Measurements from ENCODE around the gene AKAP6. TPM values are rescaled to one million over a fixed set of nuclear protein-coding genes. Genes with fewer than 3 reads are reported as not detected.

AKAP6 gene
- total and polyA plus RNA-seq, 2 experiments from 2014 or later, result 0.38 to 0.42 TPM

DNA sequence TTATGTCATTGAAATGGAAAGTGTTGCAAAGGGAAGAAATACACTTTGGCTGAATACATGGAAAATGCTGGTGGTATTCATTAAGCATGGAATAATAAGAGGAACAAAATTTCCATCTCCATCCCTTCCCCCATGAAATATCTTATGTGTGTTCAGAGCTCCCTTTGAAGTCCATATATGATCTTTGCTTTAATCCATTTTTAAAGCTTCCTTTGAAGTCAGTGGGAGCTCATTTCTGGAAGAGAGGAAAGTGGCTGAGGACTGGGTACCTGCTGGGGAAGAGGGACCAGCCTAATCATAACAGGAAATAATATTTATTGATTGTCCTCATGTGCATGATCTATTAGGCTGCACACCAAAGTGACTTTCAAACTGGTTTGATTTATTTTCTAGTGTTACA, 49.2 kb downstream of the AKAP6 start (continued):
- TF ChIP-seq, protein P1, sequence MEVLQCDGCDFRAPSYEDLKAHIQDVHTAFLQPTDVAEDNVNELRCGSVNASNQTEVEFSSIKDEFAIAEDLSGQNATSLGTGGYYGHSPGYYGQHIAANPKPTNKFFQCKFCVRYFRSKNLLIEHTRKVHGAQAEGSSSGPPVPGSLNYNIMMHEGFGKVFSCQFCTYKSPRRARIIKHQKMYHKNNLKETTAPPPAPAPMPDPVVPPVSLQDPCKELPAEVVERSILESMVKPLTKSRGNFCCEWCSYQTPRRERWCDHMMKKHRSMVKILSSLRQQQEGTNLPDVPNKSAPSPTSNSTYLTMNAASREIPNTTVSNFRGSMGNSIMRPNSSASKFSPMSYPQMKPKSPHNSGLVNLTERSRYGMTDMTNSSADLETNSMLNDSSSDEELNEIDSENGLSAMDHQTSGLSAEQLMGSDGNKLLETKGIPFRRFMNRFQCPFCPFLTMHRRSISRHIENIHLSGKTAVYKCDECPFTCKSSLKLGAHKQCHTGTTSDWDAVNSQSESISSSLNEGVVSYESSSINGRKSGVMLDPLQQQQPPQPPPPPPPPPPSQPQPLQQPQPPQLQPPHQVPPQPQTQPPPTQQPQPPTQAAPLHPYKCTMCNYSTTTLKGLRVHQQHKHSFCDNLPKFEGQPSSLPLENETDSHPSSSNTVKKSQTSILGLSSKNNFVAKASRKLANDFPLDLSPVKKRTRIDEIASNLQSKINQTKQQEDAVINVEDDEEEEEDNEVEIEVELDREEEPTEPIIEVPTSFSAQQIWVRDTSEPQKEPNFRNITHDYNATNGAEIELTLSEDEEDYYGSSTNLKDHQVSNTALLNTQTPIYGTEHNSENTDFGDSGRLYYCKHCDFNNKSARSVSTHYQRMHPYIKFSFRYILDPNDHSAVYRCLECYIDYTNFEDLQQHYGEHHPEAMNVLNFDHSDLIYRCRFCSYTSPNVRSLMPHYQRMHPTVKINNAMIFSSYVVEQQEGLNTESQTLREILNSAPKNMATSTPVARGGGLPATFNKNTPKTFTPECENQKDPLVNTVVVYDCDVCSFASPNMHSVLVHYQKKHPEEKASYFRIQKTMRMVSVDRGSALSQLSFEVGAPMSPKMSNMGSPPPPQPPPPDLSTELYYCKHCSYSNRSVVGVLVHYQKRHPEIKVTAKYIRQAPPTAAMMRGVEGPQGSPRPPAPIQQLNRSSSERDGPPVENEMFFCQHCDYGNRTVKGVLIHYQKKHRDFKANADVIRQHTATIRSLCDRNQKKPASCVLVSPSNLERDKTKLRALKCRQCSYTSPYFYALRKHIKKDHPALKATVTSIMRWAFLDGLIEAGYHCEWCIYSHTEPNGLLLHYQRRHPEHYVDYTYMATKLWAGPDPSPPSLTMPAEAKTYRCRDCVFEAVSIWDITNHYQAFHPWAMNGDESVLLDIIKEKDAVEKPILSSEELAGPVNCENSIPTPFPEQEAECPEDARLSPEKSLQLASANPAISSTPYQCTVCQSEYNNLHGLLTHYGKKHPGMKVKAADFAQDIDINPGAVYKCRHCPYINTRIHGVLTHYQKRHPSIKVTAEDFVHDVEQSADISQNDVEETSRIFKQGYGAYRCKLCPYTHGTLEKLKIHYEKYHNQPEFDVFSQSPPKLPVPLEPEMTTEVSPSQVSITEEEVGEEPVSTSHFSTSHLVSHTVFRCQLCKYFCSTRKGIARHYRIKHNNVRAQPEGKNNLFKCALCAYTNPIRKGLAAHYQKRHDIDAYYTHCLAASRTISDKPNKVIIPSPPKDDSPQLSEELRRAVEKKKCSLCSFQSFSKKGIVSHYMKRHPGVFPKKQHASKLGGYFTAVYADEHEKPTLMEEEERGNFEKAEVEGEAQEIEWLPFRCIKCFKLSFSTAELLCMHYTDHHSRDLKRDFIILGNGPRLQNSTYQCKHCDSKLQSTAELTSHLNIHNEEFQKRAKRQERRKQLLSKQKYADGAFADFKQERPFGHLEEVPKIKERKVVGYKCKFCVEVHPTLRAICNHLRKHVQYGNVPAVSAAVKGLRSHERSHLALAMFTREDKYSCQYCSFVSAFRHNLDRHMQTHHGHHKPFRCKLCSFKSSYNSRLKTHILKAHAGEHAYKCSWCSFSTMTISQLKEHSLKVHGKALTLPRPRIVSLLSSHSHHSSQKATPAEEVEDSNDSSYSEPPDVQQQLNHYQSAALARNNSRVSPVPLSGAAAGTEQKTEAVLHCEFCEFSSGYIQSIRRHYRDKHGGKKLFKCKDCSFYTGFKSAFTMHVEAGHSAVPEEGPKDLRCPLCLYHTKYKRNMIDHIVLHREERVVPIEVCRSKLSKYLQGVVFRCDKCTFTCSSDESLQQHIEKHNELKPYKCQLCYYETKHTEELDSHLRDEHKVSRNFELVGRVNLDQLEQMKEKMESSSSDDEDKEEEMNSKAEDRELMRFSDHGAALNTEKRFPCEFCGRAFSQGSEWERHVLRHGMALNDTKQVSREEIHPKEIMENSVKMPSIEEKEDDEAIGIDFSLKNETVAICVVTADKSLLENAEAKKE (CRISPR knock-in tag; IDR thresholded peaks at IDR 0.05), result no peak
- no peak for TF ChIP-seq ZNF114 (CRISPR knock-in tag; IDR thresholded peaks at IDR 0.05)
- TF ChIP-seq, protein P2, sequence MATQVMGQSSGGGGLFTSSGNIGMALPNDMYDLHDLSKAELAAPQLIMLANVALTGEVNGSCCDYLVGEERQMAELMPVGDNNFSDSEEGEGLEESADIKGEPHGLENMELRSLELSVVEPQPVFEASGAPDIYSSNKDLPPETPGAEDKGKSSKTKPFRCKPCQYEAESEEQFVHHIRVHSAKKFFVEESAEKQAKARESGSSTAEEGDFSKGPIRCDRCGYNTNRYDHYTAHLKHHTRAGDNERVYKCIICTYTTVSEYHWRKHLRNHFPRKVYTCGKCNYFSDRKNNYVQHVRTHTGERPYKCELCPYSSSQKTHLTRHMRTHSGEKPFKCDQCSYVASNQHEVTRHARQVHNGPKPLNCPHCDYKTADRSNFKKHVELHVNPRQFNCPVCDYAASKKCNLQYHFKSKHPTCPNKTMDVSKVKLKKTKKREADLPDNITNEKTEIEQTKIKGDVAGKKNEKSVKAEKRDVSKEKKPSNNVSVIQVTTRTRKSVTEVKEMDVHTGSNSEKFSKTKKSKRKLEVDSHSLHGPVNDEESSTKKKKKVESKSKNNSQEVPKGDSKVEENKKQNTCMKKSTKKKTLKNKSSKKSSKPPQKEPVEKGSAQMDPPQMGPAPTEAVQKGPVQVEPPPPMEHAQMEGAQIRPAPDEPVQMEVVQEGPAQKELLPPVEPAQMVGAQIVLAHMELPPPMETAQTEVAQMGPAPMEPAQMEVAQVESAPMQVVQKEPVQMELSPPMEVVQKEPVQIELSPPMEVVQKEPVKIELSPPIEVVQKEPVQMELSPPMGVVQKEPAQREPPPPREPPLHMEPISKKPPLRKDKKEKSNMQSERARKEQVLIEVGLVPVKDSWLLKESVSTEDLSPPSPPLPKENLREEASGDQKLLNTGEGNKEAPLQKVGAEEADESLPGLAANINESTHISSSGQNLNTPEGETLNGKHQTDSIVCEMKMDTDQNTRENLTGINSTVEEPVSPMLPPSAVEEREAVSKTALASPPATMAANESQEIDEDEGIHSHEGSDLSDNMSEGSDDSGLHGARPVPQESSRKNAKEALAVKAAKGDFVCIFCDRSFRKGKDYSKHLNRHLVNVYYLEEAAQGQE (IDR thresholded peaks at IDR 0.05; ENCODE audit: unreplicated experiment), result no peak

DNA sequence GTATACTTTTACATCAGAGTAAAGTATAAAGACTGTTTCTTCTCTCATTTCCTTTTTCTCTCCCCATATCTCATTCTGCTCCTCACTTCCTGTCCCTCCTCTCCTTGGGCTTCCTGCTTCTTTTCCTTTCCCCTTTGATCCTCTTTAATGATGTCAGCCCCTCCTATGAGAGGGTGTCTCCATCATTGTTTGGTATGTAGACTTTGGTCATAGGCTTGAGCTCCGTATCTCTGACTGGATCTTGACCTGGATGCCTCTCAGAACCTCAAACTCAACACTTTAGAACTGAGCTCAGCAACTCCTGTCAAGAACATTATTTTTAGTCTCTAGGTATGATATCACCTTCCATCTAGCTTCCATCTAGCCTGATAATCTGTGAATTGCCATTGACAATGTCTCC, 50.3 kb downstream of the AKAP6 start:
- peak overlapping the region; percentile 52; the same call in 1 of the 2 replicates for H2AFZ ChIP-seq
- Mint-ChIP-seq H3K9me3 (no peaks in the 10 kb centered on the region), H3K27ac (no peak overlapping the region), H3K36me3 (ENCODE audit: low read depth) (no peaks in the 10 kb centered on the region), H3K4me1 (no peaks in the 10 kb centered on the region), H3K27me3 (ENCODE audit: insufficient read depth, low read depth, poor library complexity) (peaks cover 1% of the 10 kb centered on the region), H3K4me3 (no peak overlapping the region)
- H3F3A ChIP-seq (replicated peaks; ENCODE audit: low read depth), result no peaks in the 10 kb centered on the region
- no peaks in the 10 kb centered on the region for H4K20me1 ChIP-seq (replicated peaks; ENCODE audit: insufficient read depth)
- no peaks in the 10 kb centered on the region for H3K27me3 ChIP-seq (ENCODE audit: insufficient read depth)
- H3K4me1 ChIP-seq (ENCODE audit: insufficient read depth), result no peaks in the 10 kb centered on the region
- H3K4me2 ChIP-seq, result no peak overlapping the region
- ATAC-seq (no peak), DNase-seq (ENCODE audit: low spot score) (no peak)
- H3K9me2 ChIP-seq (ENCODE audit: insufficient read depth), result 0 out of 2 replicates have a peak, but pooled peaks cover 4% of the 10 kb centered on the region
- H3K36me3 ChIP-seq (ENCODE audit: insufficient read depth), result no peaks in the 10 kb centered on the region
- no peak overlapping the region for H3K27ac ChIP-seq (ENCODE audit: low read depth)
- no peaks in the 10 kb centered on the region for H3K79me2 ChIP-seq (replicated peaks; ENCODE audit: insufficient read depth)
- no peak overlapping the region for H3K4me3 ChIP-seq
- TF ChIP-seq POLR2AphosphoS5 (IDR thresholded peaks at IDR 0.05; ENCODE audit: low read depth) (no peak), NANOG (IDR thresholded peaks at IDR 0.05; ENCODE audit: borderline replicate concordance) (no peak)
- TF ChIP-seq, protein P1 (CRISPR knock-in tag; IDR thresholded peaks at IDR 0.05), result no peak

Measured in GM23338 (cell line).